PC-9 (cell line): ENCODE data around the gene CHP1. TPM values are rescaled to one million over a fixed set of nuclear protein-coding genes. Genes with fewer than 3 reads are reported as not detected.
"Not testable (repeated sequence)": the region's sequence is repeated elsewhere in the genome, so short reads cannot be mapped to it uniquely, and the experiment has no call there.

Experiments used
- BruUV-seq: library from RNA; stranded (reverse); fragments of 400-500 nt; replicated peaks from 2 replicates; lab custom pipeline; 2021; lab: Mats Ljungman, UMichigan
- CTCF ChIA-PET: fragments of 300-600 bp; sonication (Branson Sonifier 250); formaldehyde crosslinking; loops from one replicate; lab custom pipeline; 2022; ENCODE audit warnings: antibody characterized with exemption; lab: Charles Lee
- POLR2A ChIA-PET: fragments of 300-600 bp; sonication (Branson Sonifier 250); formaldehyde crosslinking; loops from one replicate; lab custom pipeline; 2022; ENCODE audit warnings: antibody characterized with exemption; ENCODE audit not compliant: unreplicated experiment; lab: Charles Lee
- DNase-seq, 2 experiments: peaks; one replicate each; pipeline versions ENCODE4 v3.0.0 to v3.0.0-alpha.2; 2015 to 2022; ENCODE audit warnings: mixed read lengths in 1 of 2
- H2AFZ ChIP-seq: fragments of 200-600 bp; sonication (generic); 2 replicates; pipeline ENCODE4 v1.8.1; 2017; ENCODE audit warnings: antibody characterized with exemption
- H3F3A ChIP-seq: fragments of 200-600 bp; sonication (generic); 2 replicates; pipeline ENCODE4 v1.8.1; 2017; ENCODE audit warnings: antibody characterized with exemption, mild to moderate bottlenecking, low read depth; ENCODE audit not compliant: insufficient read depth
- H3K27ac ChIP-seq: fragments of 200-600 bp; sonication (generic); 2 replicates; pipeline ENCODE4 v1.6.1; 2016; ENCODE audit warnings: mixed run types
- H3K27me3 ChIP-seq: fragments of 200-600 bp; sonication (generic); 2 replicates; pipeline ENCODE4 v1.6.1; 2016; ENCODE audit warnings: low read depth, mixed run types; ENCODE audit not compliant: insufficient read depth
- H3K36me3 ChIP-seq: fragments of 200-600 bp; sonication (generic); 2 replicates; pipeline ENCODE4 v1.6.1; 2016; ENCODE audit warnings: low read depth, mixed run types
- H3K4me1 ChIP-seq: fragments of 200-600 bp; sonication (generic); replicated peaks from 2 replicates; pipeline ENCODE4 v1.6.1; 2016; ENCODE audit warnings: mixed run types; ENCODE audit not compliant: insufficient read depth
- H3K4me2 ChIP-seq: fragments of 200-600 bp; sonication (generic); 2 replicates; pipeline ENCODE4 v1.6.1; 2017; ENCODE audit warnings: mixed run types
- H3K4me3 ChIP-seq: fragments of 200-600 bp; sonication (generic); 2 replicates; pipeline ENCODE4 v1.6.1; 2016; ENCODE audit warnings: mixed run types
- H3K79me2 ChIP-seq: fragments of 200-600 bp; sonication (generic); 2 replicates; pipeline ENCODE4 v1.6.1; 2017; ENCODE audit warnings: low read depth, mixed run types
- H3K9me2 ChIP-seq: fragments of 200-600 bp; sonication (generic); 2 replicates; pipeline ENCODE4 v1.8.1; 2017; ENCODE audit warnings: mild to moderate bottlenecking; ENCODE audit not compliant: insufficient read depth
- H3K9me3 ChIP-seq: fragments of 200-600 bp; sonication (generic); 2 replicates; pipeline ENCODE4 v1.8.1; 2016; ENCODE audit warnings: low read depth; ENCODE audit not compliant: insufficient read depth
- H4K20me1 ChIP-seq: fragments of 200-600 bp; sonication (generic); 2 replicates; pipeline ENCODE4 v1.8.1; 2017; ENCODE audit not compliant: insufficient read depth
- EZH2 ChIP-seq: fragments of 200-600 bp; sonication (generic); IDR thresholded peaks from 2 replicates; pipeline ENCODE4 v1.8.0; 2017; ENCODE audit warnings: antibody characterized with exemption, low read depth
- intact Hi-C: fragments of 100-400 bp; cut with micrococcal nuclease; formaldehyde crosslinking; loops from one replicate; pipeline ENCODE4 v1.10.0; 2022; ENCODE audit not compliant: unreplicated experiment
- total RNA-seq: library from RNA; stranded (reverse); gene quantifications from 2 replicates; pipeline ENCODE4 v1.2.3, GENCODE V29; 2021
- TF ChIP-seq, protein P1 (sequence below): fragments of 200-600 bp; sonication (generic); conservative IDR thresholded peaks from 2 replicates; pipeline ENCODE4 v1.6.1; 2017; ENCODE audit warnings: mixed run types, antibody characterized with exemption, mild to moderate bottlenecking, moderate library complexity

CHP1 gene
- total RNA-seq, 1 experiment from 2014 or later: 199 TPM

DNA sequence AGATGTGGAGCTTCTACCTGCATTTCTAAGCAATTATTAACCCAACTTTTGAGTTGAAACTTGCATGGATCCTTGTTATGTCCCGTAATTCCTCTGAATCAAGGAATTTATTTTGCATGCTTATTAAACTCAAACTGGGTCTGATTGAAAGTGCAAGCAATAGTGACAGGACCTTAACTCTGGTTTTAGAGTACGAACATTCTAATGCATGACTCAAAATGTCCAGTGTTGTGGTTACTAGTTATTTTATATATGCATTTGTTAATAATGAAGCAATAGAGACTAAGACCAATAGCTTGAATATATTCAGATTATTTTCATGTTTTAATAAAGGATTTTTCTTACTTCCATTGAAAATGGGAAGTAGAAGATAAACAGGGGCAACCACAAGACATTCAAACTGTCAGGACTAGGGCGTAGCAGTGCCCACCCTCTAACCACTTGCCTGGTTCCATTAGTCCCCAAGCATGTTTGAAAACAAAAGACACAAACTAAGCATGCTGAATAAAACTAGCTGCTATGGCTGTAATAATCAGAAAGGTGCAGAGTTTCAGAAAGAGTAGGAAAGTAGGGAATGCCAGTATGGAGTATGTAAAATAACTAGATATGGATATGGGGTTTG lies 73.2 kb downstream of the CHP1 start:
- H3K9me2 ChIP-seq: no peaks in the 10 kb centered on the region
- intact Hi-C loops: no loop called here
- no peak overlapping the region for H3K4me2 ChIP-seq
- DNase-seq: no peak
- TF ChIP-seq EZH2: no peak
- TF ChIP-seq, protein P1, sequence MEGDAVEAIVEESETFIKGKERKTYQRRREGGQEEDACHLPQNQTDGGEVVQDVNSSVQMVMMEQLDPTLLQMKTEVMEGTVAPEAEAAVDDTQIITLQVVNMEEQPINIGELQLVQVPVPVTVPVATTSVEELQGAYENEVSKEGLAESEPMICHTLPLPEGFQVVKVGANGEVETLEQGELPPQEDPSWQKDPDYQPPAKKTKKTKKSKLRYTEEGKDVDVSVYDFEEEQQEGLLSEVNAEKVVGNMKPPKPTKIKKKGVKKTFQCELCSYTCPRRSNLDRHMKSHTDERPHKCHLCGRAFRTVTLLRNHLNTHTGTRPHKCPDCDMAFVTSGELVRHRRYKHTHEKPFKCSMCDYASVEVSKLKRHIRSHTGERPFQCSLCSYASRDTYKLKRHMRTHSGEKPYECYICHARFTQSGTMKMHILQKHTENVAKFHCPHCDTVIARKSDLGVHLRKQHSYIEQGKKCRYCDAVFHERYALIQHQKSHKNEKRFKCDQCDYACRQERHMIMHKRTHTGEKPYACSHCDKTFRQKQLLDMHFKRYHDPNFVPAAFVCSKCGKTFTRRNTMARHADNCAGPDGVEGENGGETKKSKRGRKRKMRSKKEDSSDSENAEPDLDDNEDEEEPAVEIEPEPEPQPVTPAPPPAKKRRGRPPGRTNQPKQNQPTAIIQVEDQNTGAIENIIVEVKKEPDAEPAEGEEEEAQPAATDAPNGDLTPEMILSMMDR: no peak
- no peaks in the 10 kb centered on the region for H3K9me3 ChIP-seq
- CTCF ChIA-PET: no interaction called here
- POLR2A ChIA-PET: no interaction called here
- no peak overlapping the region for H3K4me3 ChIP-seq
- H3K36me3 ChIP-seq: no peaks in the 10 kb centered on the region
- no peaks in the 10 kb centered on the region for H3K27me3 ChIP-seq
- H3K79me2 ChIP-seq: no peaks in the 10 kb centered on the region
- no peak overlapping the region for H3K27ac ChIP-seq
- no peaks in the 10 kb centered on the region for H3K4me1 ChIP-seq
- no peak overlapping the region for H2AFZ ChIP-seq
- 0 out of 2 replicates have a peak, but pooled peaks cover 4% of the 10 kb centered on the region for H3F3A ChIP-seq
- no peaks in the 10 kb centered on the region for H4K20me1 ChIP-seq
- no TSS peak for BruUV-seq

DNA sequence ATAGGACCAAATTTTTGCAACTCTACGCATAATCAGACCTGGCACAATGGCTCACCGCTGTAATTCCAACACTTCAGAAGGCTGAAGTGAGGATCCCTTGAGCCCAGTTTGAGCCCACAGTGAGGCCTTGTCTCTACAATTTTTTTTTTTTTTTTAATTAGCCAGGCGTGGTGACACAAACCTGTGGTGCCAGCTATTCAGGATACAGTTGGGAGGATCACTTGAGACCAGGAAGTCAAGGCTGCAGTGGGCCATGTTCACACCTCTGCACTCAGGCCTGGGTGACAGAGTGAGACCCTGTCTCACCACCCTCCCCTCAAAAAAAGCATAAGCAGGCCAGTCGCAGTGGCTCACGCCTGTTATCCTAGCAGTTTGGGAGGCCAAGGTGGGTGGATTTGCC lies 76.6 kb downstream of the CHP1 start:
- POLR2A ChIA-PET: interaction anchor here (0.6 kb wide), 1 partner anchor 14 kb away, joined by 4 read pairs; no protein-coding TSS in a partner anchor
- no peaks in the 10 kb centered on the region for H3K36me3 ChIP-seq
- H3F3A ChIP-seq: no peaks in the 10 kb centered on the region
- no peaks in the 10 kb centered on the region for H3K9me2 ChIP-seq
- DNase-seq: no peak
- intact Hi-C loops: no loop called here
- no peak overlapping the region for H3K4me3 ChIP-seq
- no peaks in the 10 kb centered on the region for H3K27me3 ChIP-seq
- no peaks in the 10 kb centered on the region for H3K9me3 ChIP-seq
- H4K20me1 ChIP-seq: no peaks in the 10 kb centered on the region
- no peak overlapping the region for H2AFZ ChIP-seq
- TF ChIP-seq, protein P1: no peak
- TF ChIP-seq EZH2: no peak
- BruUV-seq: no TSS peak
- CTCF ChIA-PET: no interaction called here
- H3K4me2 ChIP-seq: no peak overlapping the region
- no peaks in the 10 kb centered on the region for H3K79me2 ChIP-seq
- H3K27ac ChIP-seq: no peak overlapping the region
- H3K4me1 ChIP-seq: no peaks in the 10 kb centered on the region

DNA sequence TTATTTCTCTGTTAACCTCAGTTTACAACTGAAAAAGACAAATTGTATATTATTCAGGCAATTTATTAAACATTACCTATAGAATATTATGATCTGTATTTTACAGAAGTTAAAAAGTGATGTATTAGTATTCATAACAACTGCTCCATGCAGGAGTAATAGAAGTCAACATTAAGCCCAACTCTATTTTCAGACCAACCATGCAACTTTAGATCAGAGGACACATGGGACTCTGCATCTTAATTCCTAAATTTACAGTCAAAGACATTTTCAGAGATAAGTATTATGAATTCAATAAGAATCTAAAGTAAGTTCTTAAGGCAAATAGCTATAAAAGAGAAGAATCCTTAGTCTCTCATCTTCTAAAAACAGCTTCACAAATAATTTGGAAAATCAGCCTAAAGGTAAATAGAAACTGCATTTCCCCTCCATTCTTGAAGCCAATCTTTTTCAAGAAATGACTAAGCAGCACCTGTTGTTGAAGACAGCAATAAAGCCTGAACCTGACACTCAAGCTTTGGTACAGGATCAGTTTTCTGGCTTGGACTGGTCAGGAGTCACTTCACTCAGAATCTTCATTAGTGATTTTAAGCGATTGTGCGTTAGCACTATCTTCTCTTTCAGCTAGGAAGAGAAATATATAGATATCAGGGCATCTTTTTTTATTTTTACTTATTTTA lies 78.3 kb downstream of the CHP1 start:
- H3F3A ChIP-seq: no peaks in the 10 kb centered on the region
- no peaks in the 10 kb centered on the region for H3K4me1 ChIP-seq
- no peak for DNase-seq
- no peaks in the 10 kb centered on the region for H3K9me2 ChIP-seq
- H3K4me2 ChIP-seq: no peak overlapping the region
- H3K4me3 ChIP-seq: no peak overlapping the region
- intact Hi-C loops: no loop called here
- H3K27ac ChIP-seq: no peak overlapping the region
- H3K79me2 ChIP-seq: no peaks in the 10 kb centered on the region
- TF ChIP-seq, protein P1: no peak
- TF ChIP-seq EZH2: no peak
- no peaks in the 10 kb centered on the region for H3K27me3 ChIP-seq
- no peaks in the 10 kb centered on the region for H3K9me3 ChIP-seq
- no peaks in the 10 kb centered on the region for H4K20me1 ChIP-seq
- no peak overlapping the region for H2AFZ ChIP-seq
- H3K36me3 ChIP-seq: no peaks in the 10 kb centered on the region
- BruUV-seq: no TSS peak
- CTCF ChIA-PET: no interaction called here
- POLR2A ChIA-PET: no interaction called here

DNA sequence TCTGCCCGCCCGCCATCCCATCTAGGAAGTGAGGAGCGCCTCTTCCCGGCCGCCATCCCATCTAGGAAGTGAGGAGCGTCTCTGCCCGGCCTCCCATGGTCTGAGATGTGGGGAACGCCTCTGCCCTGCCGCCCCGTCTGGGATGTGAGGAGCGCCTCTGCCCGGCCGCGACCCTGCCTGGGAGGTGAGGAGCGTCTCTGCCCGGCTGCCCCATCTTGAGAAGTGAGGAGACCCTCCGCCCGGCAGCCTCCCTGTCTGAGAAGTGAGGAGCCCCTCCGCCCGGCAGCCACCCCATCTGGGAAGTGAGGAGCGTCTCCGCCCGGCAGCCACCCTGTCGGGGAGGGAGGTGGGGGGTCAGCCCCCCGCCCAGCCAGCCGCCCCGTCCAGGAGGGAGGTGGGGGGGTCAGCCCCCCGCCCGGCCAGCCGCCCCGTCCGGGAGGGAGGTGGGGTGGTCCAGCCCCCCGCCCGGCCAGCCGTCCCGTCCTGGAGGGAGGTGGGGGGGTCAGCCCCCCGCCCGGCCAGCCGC lies 89.8 kb downstream of the CHP1 start:
- BruUV-seq, H3K36me3 ChIP-seq, intact Hi-C loops, H3K27ac ChIP-seq, H3K9me2 ChIP-seq, H3K4me3 ChIP-seq, H3K4me2 ChIP-seq, DNase-seq, H3K9me3 ChIP-seq, H3K79me2 ChIP-seq, H4K20me1 ChIP-seq, CTCF ChIA-PET, H2AFZ ChIP-seq, H3K27me3 ChIP-seq, POLR2A ChIA-PET, H3K4me1 ChIP-seq, H3F3A ChIP-seq: not testable (repeated sequence)
